GM19397 (cell line): ENCODE data around the gene NFIC.
"Not testable (repeated sequence)": the region's sequence is repeated elsewhere in the genome, so short reads cannot be mapped to it uniquely, and the experiment has no call there.

Experiments
- ATAC-seq: cut with Tn5 transposase; IDR thresholded peaks from one replicate; pipeline ENCODE4 v1.9.1; 2021; ENCODE audit warnings: mild to moderate bottlenecking, moderate library complexity; ENCODE audit not compliant: unreplicated experiment

NFIC gene

DNA sequence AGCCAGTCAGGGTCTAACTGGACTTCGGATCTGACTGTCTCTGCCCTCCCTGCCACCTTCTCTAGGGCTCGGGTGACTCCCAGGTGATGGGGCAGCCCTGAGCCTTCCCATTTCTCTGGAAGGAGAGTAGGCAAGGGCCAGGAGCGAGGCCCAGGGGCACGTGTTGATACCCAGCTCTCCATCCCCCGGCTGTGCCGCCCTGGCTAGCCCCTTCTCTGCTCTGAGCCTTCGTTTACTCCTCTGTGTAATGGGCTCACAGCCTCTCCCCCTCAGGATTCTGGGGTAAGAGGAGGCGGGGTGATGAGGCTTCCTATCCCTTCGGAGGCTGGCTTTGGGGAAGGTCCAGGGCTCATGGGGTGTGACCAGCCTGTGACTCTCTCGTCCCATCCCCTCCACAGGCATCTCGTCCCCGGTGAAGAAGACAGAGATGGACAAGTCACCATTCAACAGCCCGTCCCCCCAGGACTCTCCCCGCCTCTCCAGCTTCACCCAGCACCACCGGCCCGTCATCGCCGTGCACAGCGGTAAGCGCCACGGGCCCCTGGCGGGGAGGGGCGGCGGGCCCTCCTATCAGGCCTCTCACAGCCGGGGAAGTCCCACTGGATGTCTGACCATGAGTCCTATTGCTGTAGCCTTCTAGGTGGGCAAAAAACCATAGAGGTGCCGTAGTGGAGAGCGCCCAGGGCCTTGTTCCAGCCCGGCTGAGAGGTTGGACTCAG, 82.4 kb downstream of the NFIC start:
- ATAC-seq = no peak

DNA sequence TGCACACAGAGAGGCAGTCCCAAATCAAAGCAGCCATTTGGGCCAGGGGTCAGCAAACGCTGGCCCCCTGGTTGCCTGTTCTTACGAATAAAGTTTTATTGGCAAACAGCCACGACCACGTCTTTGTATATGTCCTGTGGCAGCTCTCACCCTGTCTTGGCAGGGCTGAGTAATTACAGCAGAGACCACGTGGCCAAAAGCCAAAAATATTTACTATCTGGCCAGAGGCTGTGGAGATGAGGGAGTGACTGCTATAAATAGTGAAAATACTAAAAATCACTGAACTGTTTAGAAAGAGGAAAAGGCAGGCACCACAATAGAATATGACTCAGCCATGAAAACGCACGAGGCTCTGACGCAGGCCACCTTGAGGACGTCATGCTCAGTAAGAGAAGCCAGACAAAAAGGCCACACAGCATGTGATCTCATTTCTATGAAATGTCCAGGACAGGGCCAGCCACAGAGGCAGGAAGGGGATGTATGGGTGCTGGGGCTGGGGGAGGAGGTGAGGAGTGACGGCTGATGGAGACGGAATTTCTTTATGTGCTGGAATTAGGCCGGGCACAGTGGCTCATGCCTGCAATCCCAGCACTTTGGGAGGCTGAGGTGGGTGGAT, 84.5 kb downstream of the NFIC start:
- no peak for ATAC-seq

DNA sequence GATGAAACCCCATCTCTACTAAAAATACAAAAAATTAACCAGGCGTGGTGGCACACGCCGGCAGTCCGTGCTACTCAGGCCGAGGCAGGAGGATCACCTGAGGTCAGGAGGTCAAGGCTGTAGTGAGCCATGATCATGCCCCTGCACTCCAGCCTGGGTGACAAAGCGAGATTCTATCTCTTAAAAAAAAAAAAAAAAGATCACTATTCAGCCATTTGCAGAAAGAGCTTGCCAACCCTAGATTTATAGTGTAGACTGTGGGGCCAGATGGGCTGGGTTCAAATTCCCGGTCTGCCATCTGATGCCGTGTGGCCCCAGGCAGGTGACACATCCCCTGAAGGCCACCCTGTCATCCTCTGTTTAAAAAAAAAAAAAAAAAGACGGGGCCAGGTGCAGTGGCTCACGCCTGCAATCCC, 85.1 kb downstream of the NFIC start:
- ATAC-seq = no peak

DNA sequence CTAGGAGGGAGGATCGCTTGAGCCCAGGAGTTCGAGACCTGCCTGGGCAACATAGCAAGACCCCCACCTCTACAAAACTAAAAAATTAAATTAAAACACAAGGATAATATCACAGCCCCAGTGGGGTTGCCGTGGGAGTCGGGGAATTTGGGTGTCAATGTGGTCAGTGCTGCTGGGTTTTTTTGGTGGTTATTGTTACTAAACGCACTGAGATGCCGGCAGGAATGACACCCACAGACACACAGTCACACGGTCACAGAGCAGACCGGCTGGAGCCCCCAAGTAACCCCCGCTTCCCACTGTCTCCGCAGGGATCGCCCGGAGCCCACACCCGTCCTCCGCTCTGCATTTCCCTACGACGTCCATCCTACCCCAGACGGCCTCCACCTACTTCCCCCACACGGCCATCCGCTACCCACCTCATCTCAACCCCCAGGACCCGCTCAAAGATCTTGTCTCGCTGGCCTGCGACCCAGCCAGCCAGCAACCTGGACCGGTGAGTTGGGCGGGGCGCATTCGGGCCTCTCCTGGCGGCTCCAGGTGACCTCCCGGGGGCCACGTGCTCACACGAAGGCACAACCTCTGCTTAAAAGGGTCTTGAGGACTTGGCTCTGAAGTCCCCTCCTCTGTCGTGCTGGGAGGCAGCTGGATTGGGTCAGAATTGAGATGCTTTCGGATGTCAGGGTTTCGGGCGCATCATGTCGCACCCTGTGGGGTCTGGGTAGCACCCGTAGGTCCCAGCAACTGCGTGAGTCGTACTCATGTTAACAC, 86.0 kb downstream of the NFIC start:
- no peak for ATAC-seq

DNA sequence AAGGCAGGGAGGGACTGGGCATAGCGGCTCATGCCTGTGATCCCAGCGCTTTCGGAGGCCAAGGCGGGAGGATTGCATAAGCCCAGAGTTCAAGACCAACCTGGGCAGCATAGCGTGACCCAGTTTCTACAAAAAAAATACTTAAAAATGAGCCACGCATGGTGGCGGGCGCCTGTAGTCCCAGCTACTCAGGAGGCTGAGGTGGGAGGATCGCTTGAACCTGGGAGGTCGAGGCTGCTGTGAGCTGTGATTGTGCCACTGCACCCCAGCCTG, 86.5 kb downstream of the NFIC start:
- not testable (repeated sequence) for ATAC-seq

DNA sequence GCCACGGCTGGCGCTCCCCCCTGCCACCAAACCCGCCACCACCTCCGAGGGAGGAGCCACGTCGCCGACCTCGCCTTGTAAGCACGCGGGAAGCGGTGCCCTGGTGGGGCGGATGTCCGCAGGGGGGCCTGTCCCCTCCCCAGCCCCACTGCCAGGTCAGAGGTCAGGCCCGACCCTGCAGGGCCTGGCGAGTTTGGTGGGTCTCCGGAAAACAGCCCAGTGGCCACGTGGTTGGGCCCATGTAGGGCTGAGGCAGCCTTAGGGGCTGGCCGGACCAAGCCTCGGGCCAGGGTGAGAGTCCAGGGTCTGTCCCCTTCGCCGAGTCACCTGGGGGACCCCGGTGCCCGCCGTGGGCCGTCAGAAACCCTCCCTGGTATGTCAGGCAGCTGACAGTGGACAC, 87.5 kb downstream of the NFIC start:
- ATAC-seq = no peak

DNA sequence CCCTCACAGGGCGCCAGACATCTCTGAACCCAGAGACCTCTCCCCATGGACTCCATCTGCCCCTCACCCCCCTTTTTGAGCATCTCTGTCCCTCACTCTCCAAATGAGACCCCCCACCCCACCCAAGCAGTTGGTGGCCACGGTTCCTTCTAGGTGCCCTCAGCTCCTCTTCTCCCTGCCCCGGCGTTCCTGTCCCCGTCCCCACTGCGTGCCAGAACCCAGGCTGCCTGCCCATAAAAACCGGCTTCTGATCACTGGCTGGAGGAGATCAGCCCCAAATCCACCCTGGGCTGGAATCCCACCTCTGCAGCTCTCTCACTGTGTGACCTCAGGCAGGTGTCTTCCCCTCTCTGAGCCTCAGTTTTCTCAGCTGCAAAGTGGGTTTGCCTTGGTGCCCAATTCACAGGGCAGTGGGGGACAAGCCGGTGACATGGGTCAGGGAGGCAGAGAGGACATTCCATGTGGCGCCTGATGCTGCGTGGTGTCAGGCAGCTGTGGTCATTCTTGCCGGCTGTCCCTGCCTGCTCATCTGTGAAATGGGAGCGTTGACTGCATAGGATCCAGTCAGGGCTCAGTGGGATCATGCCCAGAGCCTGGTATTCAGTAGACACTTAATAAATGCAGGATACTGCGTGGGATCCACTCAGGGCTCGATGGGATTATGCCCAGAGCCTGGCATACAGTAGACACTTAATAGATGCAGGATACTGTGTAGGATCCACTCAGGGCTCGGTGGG, 88.4 kb downstream of the NFIC start:
- ATAC-seq = no peak

DNA sequence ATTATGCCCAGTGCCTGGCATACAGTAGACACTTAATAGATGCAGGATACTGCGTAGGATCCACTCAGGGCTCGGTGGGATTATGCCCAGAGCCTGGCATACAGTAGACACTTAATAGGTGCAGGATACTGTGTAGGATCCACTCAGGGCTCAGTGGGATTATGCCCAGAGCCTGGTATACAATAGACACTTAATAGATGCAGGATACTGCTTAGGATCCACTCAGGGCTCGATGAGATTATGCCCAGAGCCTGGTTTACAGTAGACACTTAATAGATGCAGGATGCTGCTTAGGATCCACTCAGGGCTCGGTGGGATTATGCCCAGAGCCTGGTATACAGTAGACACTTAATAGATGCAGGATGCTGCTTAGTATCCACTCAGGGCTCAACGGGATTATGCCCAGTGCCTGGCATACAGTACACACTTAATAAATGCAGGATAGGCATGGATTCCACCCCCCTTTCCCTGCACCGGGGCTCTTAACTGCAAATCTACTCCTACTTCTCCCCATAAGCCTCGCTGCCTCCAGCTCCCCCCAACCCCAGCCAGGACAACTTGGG, 89.1 kb downstream of the NFIC start:
- ATAC-seq = no peak

DNA sequence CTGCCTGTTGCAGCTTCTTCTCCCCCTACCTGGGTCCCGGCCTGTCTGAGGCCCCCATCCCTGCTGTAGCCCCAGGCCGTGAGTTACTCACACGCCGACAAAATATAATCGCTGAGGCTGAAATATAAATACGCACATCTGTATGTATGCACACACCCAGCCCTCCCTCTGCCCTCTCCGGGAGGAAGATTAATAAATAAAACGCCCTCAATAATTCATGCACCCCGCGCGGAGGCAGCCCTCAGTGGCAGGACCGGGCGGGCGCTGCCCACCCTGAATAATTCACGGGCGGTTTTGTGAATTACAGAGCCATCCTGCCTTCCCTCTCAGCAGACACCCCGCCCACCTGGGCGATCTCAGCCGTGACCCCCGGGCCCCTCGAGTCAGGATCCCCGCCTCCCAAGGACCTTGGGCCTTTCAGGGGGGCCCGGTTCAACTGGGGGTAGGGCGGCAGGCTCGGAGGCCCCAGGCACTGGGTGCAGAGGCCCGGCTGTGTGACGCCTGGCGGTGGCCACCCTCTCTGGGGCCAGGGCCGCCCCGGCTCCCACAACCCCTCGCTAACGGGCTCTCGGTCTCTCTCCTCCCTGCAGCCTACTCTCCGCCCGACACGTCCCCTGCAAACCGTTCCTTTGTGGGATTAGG, 89.7 kb downstream of the NFIC start:
- no peak for ATAC-seq

DNA sequence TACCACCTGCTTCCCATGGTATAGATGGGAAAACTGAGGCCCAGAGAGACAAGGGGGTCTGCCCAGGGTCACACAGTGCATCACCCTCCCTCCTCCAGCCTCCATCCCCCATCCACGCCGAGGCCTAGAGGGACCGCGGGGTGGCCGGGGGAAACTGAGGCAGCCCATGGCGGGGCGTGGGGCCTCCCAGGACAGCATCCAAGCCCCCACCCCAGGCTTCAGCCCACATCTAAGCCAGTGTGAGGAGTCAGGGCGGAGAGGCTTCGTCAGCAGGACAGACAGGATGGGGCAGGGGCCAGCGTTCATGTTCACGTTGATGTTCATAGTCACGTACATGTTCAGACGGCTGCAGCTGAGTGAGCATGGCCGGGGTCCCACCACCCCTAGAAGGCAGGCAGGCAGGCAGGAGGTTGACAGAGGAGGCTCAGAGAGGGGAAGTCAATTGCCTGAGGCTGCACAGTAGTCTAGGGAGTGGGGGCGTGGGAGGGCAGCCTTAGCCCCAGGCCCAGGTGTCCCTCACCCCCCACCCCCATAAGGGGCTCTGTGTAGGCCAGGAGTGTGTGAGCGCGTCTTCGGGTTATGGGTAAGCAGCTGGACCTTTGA, 90.6 kb downstream of the NFIC start:
- ATAC-seq = no peak

DNA sequence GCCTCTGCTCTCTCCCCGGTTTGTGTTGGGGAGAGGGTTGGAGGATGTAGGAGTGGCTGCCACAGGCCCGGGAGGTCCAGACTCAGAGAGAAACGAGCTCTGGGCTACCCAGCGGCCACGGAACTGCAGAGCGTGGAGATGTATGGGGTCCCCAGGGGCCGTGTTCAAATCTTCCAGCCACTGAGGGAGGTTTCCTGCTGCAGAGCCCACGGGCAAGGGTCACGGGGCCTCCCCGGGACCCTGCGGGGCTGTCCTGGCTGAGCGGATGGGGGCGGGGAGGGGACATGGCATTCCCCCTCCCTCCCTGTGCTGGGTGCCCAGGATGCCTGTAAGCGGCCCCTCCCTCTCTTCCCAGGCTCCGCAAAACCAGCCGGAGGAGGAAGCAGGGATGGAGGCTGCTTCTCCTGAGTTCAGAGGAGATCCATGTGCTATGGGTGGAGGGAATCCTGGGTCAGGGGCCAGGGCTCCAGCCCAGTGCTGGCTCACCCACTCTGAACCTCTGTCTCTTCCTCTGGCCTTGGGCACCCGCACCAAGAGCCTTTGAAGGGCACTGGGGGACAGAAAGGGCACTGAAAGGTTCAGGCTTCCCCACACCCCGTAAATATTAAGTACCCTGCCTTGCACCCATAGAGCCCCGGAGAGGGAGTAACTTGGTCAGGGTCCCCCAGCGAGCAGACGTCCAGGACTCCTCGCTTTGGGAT, 91.3 kb downstream of the NFIC start:
- no peak for ATAC-seq

DNA sequence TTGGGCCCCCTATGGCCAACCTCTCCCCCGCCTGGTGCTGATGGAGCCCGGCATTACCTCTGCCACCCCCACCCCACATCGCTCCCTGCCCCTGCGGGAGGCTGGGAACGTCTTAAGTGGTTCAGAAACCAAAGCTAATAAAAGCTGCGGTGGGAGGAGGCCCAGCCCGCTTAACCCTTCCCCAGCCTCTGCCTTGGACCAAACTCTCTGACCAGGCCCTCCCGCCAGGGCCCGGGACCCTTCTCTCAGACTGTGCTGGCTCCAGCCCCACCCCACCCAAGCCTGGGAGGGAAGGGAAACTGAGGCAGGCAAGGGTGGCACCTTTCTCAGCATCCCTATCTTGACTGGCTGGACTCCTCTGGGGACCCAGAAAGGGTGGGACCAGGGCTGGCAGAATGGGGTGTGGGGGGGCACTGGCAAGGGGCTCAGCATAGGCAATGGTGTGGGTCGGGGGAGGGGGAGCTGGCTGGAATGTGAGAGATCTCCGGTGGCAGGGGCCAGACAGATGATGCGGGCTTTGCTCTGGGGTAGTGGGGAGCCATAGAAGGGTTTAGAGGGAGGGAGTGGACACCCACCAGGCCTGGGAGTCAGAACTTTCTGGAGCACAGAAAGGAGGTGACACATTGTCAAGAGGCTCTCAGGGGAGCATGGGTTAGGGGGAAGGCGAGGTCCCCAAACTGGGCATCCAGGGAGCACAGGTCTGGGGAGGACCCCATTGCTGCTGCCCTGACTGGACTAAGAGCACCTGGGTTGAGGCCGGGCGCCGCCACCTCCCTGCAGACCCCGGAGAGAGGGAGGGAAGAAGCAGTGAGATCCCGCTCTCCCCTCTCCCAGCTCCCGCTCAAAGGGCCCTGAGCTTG, 92.1 kb downstream of the NFIC start:
- ATAC-seq = no peak

DNA sequence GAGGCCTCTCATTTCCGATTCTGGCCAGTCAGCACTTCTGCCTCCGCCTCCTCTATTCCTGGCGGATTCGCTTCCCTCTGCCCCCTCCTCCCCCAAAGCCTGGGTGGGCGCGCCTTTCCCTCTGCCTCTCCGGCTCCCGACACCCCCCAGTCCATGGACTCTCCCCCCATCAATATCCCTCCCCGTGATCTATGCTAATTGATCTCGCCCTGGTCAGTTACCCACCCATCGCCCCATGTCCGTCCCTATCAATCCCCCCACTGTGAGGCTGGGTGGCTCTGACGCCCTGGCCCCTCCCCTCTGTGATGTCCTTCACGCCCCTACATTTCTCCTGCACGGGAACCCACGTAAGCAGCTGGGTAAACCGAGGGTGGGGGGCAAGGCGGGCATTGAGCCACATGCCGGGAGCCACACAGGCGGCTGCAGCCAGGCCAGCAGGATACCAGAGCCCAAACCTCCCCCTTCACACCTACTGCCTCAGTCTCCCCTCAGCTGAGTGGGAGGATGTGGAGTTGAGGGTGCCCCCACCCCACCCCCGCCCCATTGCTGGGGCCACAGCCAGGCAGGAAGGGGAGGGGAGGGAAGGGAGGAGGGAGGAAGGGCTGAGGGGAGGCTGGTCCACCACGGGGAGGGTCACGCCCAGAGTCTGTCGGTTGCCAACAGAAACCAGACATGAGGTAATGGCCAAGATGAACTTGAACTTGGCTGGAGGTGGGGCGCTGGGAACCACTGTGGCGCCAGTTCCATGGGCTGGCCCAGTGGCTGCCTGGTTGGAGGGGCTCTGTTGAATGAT, 92.9 kb downstream of the NFIC start:
- ATAC-seq = no peak

DNA sequence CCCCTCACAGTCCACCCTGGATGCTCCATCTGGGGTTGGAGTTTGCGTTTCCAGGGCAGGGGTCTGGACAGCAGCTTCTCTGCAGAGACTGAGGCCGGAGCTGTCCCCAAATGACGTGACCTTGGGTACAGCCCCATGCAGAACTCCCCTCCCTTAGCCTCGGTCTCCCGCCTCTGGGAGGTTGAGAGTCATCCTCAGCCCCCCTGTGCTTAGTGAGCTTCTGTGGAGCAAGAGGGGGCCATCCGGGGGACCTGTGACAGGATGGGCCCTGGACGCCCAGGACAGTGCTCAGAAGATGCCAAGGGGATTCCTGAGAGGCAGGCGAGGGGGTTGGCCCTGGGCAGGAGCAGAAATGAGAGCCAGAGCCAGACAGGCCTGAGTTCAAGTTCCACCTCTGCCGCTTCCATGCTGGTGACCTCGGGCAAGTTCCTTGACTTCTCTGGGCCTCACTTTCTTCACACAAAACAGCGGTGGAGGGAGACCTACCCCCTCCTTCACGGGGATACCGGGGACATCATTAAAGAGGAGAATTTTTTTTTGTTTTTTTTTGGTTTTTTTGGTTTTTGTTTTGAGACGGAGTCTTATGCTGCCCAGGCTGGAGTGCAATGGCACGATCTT, 93.7 kb downstream of the NFIC start:
- ATAC-seq = no peak

DNA sequence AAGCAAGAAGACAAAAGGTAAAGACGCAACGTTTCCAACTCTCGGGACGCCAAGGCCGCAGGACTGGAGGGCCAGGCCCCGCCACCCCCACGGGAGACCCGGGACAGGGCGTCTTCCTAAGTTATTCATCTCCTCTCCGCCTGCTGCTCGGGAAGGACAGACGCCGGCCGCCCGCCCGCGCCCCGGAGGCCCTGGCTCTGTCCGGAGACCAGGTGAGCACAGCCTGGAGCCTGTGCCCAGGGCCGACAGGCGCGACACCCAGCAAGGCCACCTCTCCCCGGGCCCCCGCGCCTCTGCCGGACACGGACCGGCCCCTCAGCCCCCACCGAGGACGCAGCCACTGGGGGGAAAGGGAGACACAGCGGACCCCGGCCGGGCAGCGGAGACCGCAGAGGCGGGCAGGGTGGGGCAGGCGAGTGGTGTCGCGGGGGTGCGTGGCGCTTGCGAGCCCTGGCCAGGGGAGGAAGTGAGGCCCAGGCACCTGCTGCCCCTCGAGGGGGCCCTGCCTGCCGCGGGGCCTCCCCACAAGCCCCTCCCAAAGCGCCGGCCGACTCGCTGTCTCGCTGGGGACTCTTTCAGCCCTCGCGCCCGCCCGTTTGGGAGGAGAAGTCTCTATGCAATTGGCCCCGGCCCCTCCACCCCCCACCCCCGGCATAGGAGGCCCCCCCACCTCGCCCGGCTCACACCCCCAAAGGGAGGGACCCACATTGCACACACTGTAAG, 96.8 kb downstream of the NFIC start:
- ATAC-seq = no peak

DNA sequence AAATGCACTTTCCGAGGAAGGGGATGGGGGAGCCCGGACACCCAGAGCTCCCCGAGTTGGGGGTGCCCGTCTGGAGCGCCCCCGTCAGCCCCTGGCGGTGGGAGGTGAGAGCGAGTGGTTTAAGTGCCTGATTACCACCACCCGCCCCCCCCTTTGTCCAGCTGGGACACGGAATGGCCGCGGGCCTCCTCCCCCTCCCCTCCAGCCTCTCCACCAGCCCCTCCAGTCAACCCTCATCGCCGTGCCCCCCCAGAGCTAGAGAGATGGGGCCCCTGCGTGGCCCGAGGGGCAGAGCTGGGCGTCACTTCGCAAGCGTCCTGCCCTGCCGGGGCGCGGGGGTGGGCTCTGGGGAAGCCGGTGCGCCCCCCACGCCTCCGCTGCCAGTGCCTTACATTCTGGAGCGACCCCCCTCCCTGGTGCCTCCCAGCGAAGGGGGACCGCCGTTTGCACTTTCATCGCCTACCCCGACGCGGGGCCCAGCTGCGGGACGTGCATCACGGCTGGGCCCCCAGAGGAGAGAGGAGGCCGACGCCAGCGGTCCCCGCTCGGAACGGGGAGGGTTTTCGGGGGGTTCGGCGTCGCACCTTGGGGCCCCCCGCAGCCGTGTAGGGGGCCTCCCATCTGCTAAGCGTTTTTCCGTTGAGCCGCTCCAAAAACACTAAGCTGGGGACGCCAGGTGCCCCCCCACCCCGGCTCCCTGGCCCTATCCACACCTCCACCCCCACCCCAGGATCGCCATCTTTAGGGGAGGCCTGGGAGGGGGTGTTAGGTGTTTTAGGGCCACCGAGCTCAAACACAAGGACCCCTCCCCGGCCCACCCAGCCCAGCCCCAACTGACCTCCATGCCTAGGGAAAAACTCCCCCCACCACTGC, 97.6 kb downstream of the NFIC start:
- ATAC-seq = no peak
